HG03196 (cell line): ENCODE measurements around the gene ARHGEF11.

Experiments used
- ATAC-seq: cut with Tn5 transposase; IDR thresholded peaks from one replicate; pipeline ENCODE4 v1.9.1; 2021; ENCODE audit not compliant: unreplicated experiment

The ARHGEF11 gene

DNA sequence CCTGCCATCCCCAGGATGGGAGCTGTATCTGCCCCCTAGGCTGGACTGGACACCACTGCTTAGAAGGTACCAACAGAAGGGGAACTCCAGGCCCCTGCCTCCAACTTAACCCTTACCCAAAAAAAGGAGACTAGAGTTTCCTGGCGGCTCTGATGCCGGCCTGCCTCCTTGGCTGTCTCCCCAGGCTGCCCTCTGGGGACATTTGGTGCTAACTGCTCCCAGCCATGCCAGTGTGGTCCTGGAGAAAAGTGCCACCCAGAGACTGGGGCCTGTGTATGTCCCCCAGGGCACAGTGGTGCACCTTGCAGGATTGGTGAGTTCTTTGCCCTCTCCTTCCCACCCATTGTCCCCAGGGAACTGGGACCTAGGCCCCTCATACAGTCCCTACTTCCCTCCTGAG lies 133.2 kb downstream of the ARHGEF11 start:
- ATAC-seq, result no peak

DNA sequence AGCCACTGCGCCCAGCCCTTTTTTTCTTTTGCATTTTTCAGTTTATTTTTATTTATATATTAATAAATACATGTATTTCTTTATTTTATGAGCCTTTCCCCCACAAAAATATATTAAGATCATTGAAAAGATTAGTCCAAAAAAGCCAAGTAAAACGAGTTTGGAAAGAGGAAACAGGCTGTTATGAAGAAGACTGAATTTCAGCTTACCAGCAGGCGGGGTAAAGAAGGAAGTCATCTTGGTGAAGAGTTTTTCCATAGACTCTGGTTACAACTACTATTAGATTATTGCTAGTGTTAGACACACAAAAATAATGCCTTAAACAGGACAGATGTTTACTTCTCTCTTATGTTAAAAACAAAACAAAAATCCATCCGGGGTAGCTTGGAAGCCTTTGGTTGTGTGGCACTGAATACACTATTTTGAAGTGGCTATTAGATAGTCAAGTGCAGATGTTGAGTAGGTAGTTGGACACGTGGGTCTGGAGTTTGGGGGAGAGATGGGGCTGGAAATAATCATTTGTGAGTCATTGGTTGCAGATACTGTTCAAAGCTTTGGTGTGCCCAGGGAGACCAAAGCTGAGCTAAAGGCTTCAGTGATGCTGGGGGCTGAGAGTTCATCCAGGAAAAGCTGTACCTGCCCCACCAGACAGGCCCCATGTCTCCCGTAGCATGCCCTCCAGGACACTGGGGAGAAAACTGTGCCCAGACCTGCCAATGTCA lies 133.8 kb downstream of the ARHGEF11 start:
- no peak for ATAC-seq

DNA sequence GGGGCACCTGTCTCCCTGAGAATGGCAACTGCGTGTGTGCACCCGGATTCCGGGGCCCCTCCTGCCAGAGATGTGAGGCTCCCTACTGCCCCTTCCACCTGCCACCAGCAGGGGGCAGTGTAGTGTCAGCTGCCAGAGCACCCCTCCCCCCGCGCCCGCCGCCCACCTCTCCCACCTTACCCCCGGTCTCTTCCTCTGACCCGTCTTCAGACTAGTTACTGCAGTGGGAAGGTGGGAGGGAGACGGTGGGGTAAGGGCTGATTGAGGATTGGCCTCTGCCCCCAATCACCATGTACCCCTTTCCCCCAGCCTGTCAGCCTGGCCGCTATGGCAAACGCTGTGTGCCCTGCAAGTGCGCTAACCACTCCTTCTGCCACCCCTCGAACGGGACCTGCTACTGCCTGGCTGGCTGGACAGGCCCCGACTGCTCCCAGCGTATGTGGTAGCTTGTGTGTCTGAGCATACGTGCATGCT lies 135.2 kb downstream of the ARHGEF11 start:
- ATAC-seq, result no peak

DNA sequence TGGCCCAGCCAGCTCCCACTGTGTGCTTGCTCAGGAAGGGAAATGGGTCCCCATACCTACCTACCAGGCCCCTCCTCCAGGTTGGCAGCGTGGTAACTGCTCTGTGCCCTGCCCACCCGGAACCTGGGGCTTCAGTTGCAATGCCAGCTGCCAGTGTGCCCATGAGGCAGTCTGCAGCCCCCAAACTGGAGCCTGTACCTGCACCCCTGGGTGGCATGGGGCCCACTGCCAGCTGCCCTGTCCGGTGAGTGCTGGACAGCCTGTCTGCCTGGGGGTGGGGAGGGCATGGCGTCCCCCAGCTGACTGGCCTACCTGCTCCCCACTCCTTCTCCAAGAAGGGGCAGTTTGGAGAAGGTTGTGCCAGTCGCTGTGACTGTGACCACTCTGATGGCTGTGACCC lies 135.9 kb downstream of the ARHGEF11 start:
- ATAC-seq, result no peak

DNA sequence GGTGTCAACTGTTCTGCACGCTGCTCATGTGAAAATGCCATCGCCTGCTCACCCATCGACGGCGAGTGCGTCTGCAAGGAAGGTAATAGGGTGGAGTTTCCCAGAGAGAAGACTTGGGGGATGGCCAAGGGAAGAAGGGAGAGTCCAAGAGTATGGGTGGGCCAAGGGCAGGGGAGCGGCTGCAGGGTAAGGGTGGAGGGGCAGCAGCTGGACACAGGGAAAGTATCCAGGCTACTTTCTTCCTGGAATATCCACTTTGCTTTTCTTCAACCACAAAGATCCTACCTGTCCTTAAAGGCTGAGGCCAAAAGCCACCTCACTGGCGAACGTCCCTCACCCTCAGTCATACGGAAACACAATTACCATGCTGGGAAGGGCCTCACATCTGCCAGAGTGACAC lies 136.6 kb downstream of the ARHGEF11 start:
- ATAC-seq, result no peak

DNA sequence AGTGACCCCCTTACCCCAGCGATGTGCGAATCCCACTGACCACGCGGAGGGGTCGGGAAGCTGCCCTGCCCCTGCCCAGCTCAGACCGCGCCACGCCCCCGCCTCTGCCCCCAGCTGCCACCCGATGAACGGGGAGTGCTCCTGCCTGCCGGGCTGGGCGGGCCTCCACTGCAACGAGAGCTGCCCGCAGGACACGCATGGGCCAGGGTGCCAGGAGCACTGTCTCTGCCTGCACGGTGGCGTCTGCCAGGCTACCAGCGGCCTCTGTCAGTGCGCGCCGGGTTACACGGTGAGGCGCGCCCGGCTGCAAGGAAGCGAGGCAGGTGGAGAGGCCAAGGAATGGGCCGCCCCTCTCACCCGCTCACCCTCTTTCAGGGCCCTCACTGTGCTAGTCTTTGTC lies 137.0 kb downstream of the ARHGEF11 start:
- no peak for ATAC-seq

DNA sequence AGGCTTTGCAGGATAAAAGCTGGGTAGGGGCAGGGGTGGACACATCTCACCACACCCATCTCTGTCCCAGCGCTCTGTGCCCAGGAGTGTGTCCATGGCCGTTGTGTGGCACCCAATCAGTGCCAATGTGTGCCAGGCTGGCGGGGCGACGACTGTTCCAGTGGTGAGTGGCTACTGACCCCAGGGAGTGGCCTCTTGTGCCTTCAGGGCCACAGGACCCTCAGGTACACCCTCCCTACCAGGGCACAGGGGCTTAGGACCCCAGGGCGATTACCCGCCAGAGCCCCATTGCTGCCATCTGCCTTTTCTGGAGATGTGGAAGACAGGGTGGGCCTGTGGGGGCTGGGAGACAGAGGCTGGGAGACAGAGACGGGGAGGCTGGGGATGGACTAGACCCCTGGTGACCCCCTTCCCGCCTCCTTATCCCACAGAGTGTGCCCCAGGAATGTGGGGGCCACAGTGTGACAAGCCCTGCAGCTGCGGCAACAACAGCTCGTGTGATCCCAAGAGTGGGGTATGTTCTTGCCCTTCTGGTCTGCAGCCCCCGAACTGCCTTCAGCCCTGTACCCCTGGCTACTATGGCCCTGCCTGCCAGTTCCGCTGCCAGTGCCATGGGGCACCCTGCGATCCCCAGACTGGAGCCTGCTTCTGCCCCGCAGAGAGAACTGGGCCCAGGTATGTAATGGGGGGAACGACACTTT lies 139.2 kb downstream of the ARHGEF11 start:
- ATAC-seq, result no peak

DNA sequence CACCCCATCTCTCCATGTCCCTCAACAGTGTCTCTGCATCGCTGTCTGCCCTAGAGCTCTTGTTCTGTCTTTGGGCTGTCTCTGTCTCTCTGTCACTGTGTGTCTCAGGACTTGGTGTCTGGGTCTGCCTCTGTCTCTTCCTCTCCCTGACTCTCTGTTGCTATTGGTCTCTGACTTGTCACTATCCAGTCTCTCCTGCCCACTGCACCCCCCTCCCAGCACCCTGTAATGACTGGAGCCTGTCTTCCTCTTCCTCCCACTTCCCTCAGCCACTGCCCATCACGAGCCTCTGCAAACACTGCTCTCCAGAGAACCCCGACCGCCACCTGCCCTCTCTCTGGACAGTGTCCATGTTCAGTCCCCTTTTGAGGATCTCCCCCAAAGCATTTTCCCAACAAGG lies 139.9 kb downstream of the ARHGEF11 start:
- ATAC-seq, result no peak

DNA sequence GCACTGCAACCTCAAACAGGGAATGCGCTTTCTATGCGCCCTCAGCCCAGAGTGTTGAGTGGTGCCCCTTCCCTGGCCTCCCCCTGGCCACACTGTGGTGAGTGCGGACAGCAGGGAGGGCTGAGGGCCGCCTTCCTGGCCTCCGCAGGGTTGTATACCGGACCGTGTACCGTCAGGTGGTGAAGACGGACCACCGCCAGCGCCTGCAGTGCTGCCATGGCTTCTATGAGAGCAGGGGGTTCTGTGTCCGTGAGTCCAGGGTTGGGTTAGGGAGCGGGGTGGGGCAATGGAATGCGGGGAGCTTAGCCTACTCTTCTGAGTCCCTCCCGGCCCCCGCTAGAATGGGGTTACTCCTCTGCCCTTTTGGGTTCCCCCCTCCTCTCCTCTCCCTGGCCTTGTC lies 140.4 kb downstream of the ARHGEF11 start:
- no peak for ATAC-seq

DNA sequence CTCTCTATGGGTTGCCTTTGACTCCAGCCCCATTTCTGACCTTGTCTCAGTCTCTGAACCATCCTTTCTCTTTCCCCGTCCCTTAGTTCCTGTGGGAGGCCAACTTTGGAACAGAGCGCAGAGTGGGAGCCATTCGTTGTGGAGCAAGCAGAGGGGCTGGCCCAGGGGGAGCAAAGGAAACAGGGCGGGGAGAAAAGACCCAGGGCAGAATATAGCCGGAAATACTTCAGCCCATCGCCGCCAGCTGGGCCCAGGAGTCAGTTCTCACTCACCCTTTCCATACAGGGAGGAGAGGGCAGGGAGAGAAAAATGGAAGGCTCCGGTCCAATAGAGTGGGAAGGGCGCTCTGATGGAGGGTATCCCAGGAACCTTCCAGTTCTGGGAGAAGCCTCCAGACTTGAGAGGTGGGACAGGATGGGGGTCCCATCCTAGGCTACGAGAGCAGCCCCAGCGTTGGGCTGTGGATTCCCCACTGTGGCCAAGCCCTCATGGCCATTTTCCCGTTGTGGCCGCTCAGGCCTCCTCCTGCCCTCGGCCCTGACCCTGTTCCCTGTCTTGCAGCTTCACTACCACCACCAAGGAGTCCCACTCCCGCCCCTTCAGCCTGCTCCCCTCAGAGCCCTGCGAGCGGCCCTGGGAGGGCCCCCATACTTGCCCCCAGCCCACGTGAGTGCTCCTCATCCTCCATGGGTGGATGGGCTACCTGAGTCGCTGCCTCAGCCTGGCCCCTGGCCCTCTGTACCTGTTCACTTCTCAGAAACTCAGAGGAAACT lies 141.2 kb downstream of the ARHGEF11 start:
- no peak for ATAC-seq

DNA sequence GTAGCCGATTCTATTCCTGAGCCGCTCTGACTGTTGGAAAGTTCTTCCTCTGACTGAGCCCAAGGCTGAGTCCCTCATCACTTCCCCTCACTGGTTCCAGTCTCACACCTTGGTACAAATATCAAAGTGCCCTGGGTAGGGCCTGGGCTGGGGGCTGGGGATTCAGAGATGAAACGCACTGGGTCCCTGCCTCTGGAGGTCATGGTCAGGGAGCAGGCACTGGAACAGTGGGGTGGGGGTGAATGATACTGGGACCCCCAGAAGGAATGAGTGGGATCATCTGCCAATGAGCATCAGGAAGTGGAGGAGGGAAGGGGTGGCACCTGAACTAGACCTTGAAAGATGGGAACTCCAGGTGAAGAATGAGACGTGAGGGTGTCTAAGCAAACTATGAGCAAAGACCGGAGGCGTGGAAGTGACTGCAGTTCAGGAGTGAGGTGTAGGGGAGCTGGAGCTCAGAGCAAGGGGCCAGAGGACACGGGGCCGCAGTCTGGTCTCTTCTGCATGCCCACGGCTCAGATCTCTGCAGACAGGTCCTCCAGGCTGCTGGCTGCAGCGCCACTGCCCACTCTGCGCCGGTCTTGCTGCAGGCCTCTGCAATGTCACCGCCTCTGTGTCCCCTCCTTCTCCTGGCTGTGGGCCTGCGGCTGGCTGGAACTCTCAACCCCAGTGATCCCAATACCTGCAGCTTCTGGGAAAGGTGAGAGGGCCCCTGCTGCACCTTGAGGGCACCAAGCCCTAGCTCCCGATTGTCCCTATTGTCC lies 142.0 kb downstream of the ARHGEF11 start:
- no peak for ATAC-seq

DNA sequence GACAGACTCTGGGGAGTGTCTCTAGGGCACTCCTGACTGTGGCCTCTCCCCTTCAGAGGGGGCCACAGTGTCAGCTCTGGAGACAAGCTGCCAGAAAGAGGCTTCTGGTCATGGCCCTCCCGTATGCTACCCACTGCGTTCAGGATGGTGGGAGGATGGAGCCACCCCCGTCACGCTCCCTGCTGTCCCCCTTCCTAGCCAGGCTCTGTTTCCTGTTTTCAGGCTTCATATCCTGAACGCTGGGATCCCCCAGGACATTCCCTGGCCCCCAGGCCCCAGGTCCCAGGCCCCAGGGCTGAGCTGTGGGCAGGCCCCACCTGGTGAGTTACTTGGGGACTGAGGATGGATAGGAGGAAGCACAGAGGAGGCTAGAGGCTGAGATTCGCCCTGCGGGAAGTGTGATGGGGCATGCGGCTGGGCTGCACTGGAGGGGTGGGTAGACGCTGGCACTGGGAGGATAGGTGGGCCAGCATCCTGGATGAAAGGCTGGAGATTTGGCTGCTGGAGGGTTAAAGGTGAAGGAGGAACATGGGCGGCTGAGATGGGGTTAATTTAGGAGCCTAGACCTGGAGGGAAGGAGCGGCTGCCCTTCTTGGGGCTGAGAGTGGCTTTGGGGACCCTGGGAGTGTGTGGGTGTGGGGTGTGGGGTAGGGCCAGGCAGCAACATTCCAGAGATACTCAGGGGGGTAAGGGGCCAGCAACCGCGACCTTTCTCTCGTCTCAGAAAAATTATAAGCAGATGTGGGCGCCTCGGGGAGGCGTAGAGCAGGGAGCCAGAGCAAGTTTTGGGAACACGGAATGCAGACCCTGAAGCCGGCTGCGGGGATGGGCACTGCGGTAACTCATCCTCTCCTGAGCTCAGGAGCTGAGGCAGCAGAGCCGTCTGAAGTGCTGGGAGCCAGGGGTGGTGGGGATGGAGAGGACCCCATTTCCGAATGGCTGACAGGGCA lies 143.3 kb downstream of the ARHGEF11 start:
- ATAC-seq, result no peak

DNA sequence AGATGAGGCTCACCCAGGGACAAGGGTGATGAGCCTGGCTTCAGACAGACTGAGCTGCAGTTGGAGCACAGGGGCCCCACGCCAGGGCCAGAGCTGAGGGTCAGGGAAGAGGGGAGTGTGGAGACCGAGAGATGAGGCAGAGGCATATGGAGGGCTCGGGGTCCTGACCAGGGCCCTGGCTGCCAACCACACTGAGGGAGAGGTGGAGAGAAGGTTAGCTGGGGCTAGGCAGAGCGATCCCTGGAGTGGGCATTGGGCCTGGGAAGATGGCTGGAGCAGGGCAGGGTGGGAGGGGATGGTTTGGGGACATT lies 144.0 kb downstream of the ARHGEF11 start:
- ATAC-seq, result no peak

DNA sequence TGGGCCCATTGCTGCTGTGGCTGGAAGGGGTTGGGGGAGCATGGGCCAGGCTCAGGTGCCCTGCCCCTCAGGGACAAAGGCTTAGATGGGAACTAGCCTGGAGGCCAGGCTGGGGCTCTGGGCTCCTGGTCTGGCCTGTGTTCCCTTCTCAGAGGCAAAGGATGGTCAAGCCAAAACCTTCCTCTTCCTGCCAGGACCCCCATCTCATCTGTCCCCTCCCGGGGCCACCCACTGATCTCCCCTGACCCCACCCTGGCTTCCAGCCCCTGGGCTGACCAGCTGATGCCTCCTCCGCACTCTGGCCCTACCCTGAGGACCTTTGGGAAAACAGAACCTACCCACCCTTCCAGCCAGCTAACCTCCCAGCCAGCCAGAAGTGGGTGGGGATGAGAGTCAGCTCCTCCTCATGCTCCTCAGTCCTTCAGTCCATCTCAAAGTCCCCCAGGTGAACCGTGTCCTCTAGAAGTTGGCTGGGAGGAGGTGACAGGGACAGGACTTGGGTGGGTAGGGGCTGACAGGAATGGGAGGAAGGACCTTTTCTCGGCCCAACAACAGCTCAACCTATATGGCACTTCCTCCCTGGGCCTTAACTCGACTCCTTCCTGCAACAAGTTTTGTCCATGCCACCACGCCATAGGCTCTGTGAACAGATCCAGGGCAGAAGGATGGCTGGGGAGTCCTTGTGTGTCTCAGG lies 144.5 kb downstream of the ARHGEF11 start:
- ATAC-seq, result no peak

DNA sequence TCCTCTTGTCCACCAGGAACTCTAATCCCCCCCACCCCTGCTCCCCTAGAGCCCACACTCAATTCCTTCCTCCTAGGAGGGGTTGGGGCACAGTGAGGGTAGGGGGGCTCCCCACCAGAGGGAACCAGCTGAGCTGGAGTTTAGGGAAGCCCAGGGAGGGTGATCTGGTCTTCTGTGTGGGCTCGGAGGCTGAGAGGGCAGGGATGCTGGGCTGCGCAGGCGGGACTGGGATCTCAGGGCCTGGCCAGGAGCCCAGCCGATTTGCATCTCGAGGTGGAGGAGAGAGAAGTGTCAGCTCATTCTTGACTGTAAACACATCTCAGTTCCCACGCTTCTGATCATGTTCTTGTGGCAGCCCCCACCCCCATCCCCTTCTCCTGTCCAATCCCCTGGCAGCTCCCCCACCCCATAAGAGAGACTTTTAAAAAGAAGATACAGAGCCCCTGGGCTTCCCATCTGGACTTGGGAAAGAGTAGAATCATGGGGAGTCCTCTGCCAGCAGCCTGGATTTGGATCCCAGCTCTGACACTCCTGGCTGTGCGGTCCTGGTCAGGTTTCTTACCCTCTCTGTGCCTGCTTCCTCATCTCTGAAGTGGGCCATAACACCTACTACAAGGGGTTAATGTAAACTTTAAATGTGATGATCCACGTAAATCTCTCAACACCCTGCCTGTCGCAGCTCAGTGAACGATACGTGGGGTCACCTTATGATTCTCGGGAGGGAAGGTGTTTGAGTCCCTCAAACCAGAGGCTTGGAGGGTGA lies 145.4 kb downstream of the ARHGEF11 start:
- no peak for ATAC-seq

DNA sequence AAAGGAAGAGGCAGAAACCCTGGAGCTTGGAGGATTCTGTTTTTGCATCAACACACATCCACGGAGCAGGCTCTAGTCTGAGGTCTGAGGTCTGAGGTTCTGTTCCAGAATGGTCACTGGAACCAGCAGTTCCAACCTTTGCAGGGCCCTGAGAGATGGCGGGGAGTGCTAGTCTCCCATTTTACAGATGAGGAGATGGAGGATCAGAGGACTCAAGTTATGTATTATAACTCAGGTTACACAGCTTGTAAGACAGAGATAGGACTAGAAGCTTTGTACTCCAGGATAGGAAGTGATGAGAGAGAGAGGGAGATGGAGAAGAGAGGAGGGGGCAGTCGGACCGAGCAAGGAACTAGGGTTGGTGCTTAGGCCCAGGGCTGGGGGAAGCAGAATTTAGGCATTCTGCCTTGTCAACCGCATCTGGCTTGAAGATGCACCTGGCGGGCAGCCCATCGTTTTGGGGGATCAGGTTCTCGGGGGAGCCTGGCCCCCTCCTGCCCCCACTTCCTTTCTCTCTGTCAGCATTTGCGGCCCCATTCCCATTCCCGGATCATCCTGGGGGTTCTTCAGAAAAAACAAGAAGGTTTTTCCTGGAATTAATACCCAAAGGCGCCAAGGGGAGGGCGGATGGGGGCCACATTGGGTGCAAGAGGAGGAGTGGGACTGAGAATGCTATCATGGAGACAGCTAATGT lies 146.4 kb downstream of the ARHGEF11 start:
- ATAC-seq, result no peak

DNA sequence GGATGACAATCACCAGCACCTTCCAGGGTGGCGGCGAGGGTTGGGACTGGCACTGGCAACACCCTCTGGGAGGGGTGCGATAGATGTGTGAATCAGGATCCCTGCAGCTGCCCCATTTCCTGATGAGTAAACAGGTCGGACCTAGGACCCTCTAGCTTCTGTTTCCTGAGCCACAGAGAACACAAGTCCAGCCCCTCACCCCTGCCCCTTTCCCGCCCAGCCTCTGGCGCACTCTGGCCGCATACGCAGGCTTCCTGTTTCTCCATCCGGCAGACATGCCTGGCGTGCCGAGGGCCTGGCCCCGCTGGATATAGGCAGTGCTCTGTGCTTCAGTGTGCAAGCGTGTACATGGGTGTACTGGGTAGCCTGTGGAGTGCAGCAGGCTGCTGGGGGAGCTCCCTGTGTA lies 147.4 kb downstream of the ARHGEF11 start:
- no peak for ATAC-seq

DNA sequence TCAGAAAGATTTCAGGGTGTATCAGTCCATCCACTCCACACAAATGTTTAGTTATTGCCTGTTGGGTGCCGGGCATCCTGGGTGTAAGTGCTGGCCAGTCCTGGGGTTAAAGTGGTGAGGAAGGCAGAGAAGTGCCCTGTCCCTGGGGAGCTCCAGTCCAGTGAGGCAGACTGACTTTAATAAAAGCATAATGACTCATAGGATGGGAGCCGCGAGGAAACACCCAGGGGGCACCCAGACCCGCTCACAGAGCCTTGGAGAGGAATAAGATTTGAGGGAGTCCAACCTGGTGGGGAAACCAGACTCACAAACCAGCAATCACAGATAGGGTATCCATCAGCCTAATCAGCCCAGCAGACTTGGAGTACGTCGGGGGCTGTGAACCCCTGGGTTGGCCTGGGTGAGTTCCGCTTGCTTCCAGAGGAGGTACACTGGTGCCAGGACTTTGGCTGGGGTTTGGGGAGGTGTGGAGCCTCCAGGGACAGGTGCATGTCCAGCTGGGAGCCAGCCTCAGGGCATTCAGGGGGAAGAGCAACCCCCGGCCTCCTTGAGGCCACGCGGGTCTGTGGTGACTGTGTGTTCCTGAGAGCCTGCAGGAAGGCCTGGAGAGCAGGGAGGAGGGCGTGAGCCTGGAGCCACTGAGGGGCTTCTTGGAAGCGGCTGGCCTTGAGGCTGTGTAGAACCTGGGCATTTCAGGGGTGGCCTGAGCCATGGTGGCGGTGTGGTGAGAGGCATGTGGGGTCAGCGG lies 148.3 kb downstream of the ARHGEF11 start:
- no peak for ATAC-seq
